ENCODE results near the gene GET3. TPM values are rescaled to one million over a fixed set of nuclear protein-coding genes. Genes with fewer than 3 reads are reported as not detected.

The GET3 gene
- total and polyA plus RNA-seq, 2 of the 13 experiments (the other 11 are each of a cell fraction or from before 2014, with no cell fraction given): 57.7 to 59.4 TPM

DNA sequence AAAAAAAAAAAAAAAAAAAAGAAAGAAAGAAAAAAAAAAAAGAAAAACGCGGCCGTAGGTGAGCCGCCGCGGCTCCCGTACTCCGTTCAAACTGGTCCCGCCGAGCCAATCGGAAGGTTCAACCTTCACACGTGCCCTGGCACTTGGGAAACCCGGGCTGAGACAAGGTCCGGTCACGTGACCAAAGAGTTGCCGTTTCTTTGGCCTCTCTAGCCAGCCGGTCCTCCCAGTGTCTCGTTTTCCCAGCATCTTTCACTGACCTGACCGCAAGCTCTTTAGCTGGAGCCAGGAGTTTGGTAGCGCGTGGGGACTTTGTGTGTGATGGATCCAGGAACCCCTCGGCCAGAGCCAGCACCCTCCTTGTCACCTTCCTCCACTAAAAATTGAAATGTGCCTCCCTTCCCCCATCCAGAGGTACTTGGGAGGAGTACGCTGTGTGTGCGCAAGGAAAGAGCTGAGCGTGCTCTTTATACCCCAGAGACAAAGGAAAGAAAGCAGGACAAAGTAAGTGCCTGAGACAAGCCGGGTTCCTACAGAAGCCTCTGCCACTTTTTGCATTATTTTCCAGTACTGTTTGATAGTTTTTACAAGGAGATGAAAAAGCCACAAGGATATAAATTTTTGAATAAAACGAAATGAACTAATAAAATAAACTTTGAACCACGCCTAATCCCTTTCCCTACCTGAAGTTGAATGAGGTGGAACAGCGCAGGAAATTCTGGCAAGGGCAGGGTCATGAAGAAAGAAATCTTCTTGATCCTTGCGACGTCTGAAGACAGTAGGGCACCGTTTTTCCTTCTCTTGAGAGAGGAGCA is 14.5 kb upstream of the GET3 start (continued):
- TF ChIP-seq ZNF83 (CRISPR knock-in tag; IDR thresholded peaks at IDR 0.05; ENCODE audit: borderline replicate concordance) (no peak), MEF2D (CRISPR knock-in tag; IDR thresholded peaks at IDR 0.05) (no peak), PHF5A (CRISPR knock-in tag; IDR thresholded peaks at IDR 0.05; ENCODE audit: low read depth, unreplicated experiment) (peak; percentile 82), HBP1 (CRISPR knock-in tag; IDR thresholded peaks at IDR 0.05; ENCODE audit: low read depth) (peak; percentile 69; the same call in 1 of the 2 replicates), FOSL2 (CRISPR knock-in tag; IDR thresholded peaks at IDR 0.05) (peak; percentile 41; the same call in 1 of the 2 replicates), REPIN1 (CRISPR knock-in tag; IDR thresholded peaks at IDR 0.05; ENCODE audit: borderline replicate concordance, low read depth) (0 out of 2 replicates have a peak, but pooled peaks have one; percentile 36), U2AF1 (optimal IDR thresholded peaks at IDR 0.05; ENCODE audit: low read depth, low read length) (peak; percentile 89), ZBTB40 (IDR thresholded peaks at IDR 0.05) (no peak), ZBTB40 (CRISPR knock-in tag; IDR thresholded peaks at IDR 0.05) (peak; percentile 17; the same call in 1 of the 2 replicates), HOXA3 (CRISPR knock-in tag; IDR thresholded peaks at IDR 0.05) (peak; percentile 87), ZZZ3 (CRISPR knock-in tag; IDR thresholded peaks at IDR 0.05; ENCODE audit: borderline replicate concordance) (peak; percentile 78; the same call in 1 of the 2 replicates), TFAP4 (IDR thresholded peaks at IDR 0.05; ENCODE audit: borderline replicate concordance, low read depth) (peak; percentile 40; the same call in 1 of the 2 replicates), PHF20 (CRISPR knock-in tag; IDR thresholded peaks at IDR 0.05) (peak; percentile 85), MZF1 (CRISPR knock-in tag; IDR thresholded peaks at IDR 0.05; ENCODE audit: borderline replicate concordance) (no peak), ARNTL (CRISPR knock-in tag; IDR thresholded peaks at IDR 0.05) (peak; percentile 94)
- TF ChIP-seq, protein P1, sequence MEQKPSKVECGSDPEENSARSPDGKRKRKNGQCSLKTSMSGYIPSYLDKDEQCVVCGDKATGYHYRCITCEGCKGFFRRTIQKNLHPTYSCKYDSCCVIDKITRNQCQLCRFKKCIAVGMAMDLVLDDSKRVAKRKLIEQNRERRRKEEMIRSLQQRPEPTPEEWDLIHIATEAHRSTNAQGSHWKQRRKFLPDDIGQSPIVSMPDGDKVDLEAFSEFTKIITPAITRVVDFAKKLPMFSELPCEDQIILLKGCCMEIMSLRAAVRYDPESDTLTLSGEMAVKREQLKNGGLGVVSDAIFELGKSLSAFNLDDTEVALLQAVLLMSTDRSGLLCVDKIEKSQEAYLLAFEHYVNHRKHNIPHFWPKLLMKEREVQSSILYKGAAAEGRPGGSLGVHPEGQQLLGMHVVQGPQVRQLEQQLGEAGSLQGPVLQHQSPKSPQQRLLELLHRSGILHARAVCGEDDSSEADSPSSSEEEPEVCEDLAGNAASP (CRISPR knock-in tag; IDR thresholded peaks at IDR 0.05; ENCODE audit: borderline replicate concordance): peak; percentile 36; the same call in 1 of the 2 replicates

All from HepG2 (cell line).